CD4-positive, alpha-beta T cell treated with Interleukin-21 for 1 hour (primary cell): Measurements from ENCODE around the gene ACAT2.
"Not testable (repeated sequence)": the region's sequence is repeated elsewhere in the genome, so short reads cannot be mapped to it uniquely, and the experiment has no call there.

ENCODE experiments used
- DNase-seq: peaks from one replicate; pipeline ENCODE4 v3.0.0-alpha.2; 2020

ACAT2 gene

DNA sequence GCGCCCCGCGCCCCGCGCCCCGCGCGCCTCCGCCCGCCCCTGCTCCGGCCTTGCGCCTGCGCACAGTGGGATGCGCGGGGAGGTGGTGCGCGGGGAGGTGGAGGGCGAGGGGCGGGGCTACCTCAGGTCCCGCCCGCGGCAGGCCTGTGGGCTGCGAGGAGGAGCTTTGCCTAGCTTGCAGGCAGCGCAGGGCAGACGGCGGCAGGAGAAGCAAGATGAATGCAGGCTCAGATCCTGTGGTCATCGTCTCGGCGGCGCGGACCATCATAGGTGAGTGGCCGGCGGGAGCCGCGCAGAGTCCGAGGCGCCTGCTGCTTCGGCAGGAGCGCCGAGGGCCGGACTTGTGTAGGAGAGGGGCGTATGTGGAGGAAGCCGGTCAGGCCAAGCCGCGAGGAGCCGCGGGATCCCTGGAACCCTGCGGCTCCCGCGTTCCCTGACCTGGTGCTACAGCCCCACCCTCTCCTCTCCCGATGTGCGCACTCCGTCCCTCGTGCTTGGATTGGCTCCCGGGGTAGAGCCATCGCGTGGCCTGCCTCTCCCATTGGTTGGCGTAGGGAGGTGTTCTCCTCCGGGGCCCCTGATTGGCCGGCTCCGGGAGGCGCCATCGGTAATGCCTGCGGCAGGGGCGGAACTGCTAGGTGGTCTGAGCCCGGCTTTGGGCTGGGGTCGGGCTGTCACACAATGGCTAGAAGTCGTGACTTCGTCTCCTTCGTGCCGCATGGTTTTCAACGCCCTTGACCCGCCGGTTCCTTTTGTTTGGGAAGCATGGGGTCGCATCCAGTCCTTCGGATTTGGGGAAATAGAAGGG, at the start of gene ACAT2:
ACAT2 (plus strand) TSS at position 173 of the 808 bp plus-strand sequence; CDS start at position 216, 43 bp downstream.
- DNase-seq, result peak; percentile 95

GRCh38 chr6:159712389-159712788, 49.5 kb upstream of the ACAT2 start:
- not testable (repeated sequence) for DNase-seq

DNA sequence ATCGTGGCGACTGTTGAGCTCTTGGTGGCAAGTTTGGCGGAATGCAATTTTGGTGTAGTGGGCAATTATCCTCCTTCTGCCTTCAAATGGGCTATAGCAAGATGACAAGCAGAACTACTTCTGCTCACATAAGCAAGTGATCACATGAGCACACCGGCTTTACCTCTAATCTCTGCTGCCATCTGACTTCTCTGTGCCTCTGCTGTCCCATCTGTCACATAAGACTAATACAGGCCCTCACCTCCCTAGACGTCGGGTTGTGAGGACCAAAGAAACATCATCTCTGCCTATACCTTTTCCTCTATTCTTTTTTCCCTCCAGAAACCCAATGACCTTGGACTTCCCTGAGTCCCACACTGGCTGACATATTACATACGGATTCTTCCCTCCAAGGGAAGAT, 47.9 kb upstream of the ACAT2 start:
- no peak for DNase-seq

- no peak for DNase-seq
Measured at GRCh38 chr6:159714404-159714803, 47.4 kb upstream of the ACAT2 start.

- no peak for DNase-seq
Measured at GRCh38 chr6:159715166-159715565, 46.7 kb upstream of the ACAT2 start.

- no peak for DNase-seq
Measured at GRCh38 chr6:159715605-159716004, 46.2 kb upstream of the ACAT2 start.

- DNase-seq, result no peak
Measured at GRCh38 chr6:159716247-159717096, 45.4 kb upstream of the ACAT2 start.

DNA sequence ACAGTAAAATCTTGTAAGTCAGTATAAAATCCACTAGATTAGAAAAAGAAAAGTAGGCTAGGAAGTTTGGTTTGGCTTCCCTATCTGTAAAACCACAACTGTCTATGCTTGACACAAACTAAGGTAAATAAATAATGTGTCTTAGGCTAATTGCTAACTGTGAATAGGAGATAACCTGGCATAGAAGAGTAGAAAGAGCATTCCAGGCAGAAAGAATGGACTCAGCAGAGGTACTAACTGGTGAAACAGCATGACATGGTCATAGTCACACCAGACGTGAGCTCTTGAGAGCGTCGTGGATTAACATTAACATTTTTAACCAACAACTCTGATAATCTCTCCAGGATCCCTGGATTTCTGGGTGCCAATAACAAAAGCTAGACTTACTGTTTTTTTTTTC, 43.2 kb upstream of the ACAT2 start:
- no peak for DNase-seq

- DNase-seq, result no peak
Measured at GRCh38 chr6:159719287-159719686, 42.6 kb upstream of the ACAT2 start.

DNA sequence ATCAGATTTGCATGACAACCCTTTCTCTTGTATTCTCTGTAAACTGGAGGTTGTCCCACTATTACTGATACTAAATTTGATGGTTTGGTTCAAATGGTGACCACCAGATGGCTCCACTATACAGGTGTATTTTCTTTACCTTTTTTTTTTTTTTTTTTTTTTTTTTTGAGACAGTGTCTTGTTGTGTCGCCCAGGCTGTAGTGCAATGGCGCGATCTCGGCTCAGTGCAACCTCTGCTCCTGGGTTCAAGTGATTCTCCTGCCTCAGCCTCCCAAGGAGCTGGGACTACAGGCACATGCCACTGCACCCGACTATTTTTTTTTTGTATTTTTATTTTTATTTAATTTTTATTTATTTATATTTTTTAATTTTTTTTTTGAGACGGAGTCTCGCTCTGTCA, 41.1 kb upstream of the ACAT2 start:
- peak; percentile 80 for DNase-seq

DNA sequence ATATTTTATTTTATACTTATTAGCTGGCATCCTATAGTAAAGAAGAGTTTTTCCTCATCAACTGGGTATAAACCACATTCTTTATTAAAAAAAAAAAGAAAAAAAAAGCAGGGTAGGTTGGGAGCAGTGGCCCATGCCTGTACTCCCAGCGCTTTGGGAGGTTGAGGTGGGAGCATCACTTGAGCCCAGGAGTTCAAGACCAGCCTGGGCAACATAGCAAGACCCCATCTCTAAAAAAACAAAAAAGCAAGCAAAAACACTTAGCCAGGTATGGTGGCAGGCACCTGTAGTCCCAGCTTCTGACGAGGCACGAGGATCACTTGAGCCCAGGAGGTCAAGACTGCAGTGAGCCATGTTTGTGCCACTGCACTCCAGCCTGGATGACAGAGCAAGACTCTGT, 39.9 kb upstream of the ACAT2 start:
- DNase-seq, result not testable (repeated sequence)

GRCh38 chr6:159722655-159723054, 39.2 kb upstream of the ACAT2 start:
- DNase-seq, result no peak

- DNase-seq, result no peak
Measured at GRCh38 chr6:159723259-159723658, 38.6 kb upstream of the ACAT2 start.

- no peak for DNase-seq
Measured at GRCh38 chr6:159724778-159725177, 37.1 kb upstream of the ACAT2 start.

DNA sequence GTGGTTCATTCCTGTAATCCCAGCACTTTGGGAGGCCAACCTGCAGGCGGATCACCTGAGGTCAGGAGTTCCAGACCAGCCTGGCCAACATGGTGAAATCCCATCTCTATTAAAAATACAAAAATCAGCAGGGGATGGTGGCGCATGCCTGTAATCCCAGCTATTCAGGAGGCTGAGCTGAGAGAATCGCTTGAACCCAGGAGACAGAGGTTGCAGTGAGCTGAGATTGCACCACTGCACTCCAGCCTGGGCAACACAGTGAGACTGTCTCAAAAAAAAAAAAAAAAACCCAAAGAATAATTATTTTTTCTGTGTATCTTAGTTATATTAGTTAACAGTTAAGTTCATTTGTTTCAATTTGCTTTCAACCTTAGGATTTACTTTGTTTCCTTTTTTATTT, 36.6 kb upstream of the ACAT2 start:
- not testable (repeated sequence) for DNase-seq

- DNase-seq, result no peak
Measured at GRCh38 chr6:159726255-159726917, 35.5 kb upstream of the ACAT2 start.

DNA sequence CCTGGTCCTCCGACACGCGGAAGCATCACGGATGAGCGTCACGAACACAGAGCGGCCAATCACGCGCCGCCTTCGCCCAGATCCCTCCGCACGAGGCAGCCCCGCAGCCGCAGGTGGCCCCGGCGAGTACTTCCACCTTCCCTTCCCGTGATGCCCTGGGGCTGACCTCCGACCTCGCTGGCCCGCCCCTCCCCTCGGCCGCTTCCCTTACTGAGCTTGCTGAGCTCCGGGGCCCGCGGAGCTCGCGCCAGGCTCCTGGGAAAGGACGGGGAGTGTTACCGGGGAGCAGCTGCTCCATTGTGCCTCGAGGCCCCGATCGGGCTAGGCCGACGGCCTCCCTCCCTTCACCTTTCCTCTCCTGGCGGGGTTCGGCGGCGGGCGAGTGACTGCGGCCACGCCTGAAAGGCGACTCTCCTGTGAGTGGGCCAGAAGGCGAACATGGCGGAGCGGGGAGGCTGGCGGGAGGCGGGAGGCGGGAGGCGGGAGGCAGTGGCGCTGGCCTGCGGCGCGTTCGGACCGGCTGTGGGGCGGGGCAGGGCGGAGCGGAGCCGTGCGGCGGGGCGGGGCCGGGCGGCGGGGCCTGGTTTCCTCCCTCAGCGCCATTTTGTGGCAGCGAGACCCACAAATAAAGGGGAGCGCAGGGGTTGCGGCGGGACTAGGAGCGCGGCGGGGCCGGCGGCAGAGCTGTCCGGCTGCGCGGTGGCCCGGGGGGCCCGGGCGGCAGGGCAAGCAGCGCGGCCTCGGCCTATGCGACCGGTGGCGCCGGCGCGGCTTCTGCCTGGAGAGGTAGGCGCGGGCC, 34.7 kb upstream of the ACAT2 start, which contains the start of gene WTAP:
WTAP (plus strand) TSS at position 589 of the 799 bp plus-strand sequence. CDS start 8,760 bp downstream, outside the sequence.
- peak; percentile 98 for DNase-seq

DNA sequence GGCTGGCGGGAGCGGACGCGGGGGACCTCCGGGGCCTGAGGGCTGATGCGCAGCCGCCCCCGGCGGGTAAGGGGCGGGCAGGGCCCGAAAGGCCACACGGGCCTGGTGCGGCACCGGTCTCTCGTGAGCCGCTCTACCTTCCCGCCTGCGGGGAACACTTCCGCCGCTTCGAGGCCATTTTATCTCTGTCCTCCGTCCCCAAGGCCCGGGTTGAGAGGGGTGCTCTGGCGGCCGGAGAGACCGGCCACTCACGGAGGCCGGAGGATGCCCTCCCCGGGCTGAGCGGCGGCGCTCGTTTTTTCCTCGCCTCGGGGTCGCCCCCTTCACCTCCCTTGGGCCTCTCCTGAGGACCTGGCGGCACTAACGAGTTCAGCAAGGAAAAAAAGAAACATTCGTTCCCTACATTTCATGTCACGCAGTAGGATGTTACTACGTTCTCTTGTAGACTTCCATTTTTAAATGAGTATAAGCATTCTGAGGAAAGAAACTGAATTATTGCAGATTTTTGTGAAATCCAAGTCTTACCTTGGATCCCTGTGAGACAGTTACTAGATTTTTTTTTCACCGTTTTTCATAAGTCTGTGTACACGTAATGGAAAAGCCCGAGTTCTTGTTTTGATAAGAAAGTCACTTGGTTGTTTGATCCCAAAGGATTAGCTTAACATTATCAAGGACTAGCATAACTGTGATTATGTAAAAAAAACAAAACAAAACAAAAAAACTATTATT, 34.0 kb upstream of the ACAT2 start:
- DNase-seq, result no peak

DNA sequence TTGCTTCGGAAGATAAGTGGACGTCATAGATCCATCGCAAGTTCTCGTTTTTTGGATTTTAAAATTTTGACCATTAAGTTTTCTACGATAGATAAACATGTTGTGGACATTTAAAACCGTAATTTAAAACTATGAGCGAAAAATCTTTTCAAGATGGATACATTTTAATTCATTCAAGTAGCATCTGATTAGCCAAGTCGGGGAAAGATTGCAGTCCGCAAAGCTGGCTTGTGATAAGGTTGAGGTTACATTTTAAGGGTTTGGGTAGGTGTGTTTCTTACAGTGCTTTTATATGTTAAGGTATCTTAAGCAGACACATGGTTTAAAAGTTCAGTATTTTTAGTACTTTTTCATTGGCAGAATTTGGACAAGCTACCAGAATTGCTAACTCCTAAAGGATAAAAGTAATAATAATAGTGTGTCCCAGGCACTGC, 33.3 kb upstream of the ACAT2 start:
- peak; percentile 36 for DNase-seq

DNA sequence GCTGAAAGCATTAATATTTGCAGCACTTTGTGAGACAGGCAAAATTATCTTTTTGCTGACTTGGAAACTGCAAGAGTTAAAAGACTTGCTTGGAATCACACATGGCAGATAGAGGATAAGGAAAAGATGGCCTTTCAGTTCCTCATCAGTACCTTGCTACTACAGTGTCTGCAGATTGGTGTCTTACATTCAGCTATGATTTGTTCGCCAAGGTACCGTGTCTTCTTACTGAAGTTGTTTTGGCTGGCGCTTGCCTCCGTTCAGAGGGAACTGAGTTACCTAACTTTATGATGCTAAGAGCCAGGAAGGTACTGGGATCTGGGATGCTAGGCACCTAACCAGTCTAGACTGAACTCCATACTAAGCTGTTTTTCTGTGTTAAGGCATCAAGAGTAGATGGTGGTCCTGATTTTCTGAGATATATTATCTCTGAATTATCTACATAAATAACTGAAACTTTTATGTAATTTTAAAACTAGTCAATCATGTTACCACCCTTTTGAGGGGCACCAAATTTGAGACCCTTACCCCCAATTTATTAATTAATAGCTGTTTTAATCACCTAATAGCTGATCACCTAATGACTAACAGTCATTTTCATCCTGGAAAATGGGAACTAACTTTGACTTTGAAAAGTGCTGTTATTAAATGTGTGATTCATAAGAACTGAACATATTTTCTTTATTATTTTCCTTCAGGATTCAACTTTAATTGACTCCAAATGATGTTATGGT, 32.1 kb upstream of the ACAT2 start:
- peak; percentile 18 for DNase-seq

- DNase-seq, result no peak
Measured at GRCh38 chr6:159730332-159730676, 31.5 kb upstream of the ACAT2 start.
